Adrenal gland (tissue), 5 donors: Measurements from ENCODE around the gene E2F4.

Experiments
- CTCF ChIP-seq, 6 experiments: fragments of 450-650 bp in 4 of 6; fragments of 200-600 bp in 2 of 6; sonication (generic) in 1 of 6; IDR thresholded peaks; 1 replicate in 5 of 6; 2 replicates in 1 of 6; pipeline versions ENCODE4 v1.5.1 to v1.8.0; 2016 to 2021; ENCODE audit warnings: antibody characterized with exemption in 6 of 6, mild to moderate bottlenecking in 2 of 6, moderate library complexity in 1 of 6
- POLR2A ChIP-seq, 2 donors: fragments of 450-650 bp; IDR thresholded peaks; one replicate each; pipeline ENCODE4 v1.6.1; 2017; ENCODE audit warnings: antibody characterized with exemption in 2 of 2, mild to moderate bottlenecking in 2 of 2, moderate library complexity in 1 of 2
- donor health status: DM: no; HTN: no; CAD: no.

DNA sequence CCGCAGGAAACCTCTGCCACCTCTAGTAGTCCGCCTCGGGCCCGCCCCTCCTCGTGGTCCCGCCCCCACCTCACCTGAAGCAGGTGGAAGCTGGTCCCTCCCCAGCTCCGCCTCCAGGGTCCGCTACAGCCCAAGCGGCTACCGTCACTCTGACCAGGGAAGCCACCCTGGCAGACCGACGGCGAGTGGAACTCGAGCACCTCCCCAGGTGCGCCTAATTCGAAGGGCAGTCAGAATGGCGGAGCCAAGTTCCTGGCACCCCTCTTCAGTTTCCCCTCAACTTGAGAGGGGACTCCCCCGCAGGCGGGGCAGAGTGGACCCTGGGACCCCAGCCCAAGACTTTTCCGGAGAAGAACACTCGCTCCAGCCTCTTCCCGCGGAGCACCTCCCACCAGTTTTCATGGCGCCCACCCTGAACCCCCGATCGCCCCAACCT lies 54.8 kb downstream of the E2F4 start:
- TF ChIP-seq POLR2A (IDR thresholded peaks at IDR 0.05) = no peak
- no peak for TF ChIP-seq CTCF (IDR thresholded peaks at IDR 0.05)
